ENCODE results near the gene KSR1. TPM values are rescaled to one million over a fixed set of nuclear protein-coding genes. Genes with fewer than 3 reads are reported as not detected.

The KSR1 gene
- total RNA-seq, 1 donor = 6.5 TPM

- no peaks in the 10 kb centered on the region for H3K79me2 ChIP-seq (ENCODE audit: insufficient read depth, low read length)
Measured at GRCh38 chr17:27491713-27492190, 35.5 kb downstream of the KSR1 start.

GRCh38 chr17:27492470-27492869 lies 36.2 kb downstream of the KSR1 start:
- H3K9me3 ChIP-seq (ENCODE audit: low read depth, low read length) = no peaks in the 10 kb centered on the region
- no peak overlapping the region for H3K4me2 ChIP-seq (ENCODE audit: insufficient read depth, low read length)
- H3K27ac ChIP-seq (ENCODE audit: low read depth, low read length) = no peak overlapping the region
- no peak overlapping the region for H3K4me3 ChIP-seq (ENCODE audit: insufficient read depth, low read length)
- H3K4me1 ChIP-seq (ENCODE audit: insufficient read depth, low read length) = peaks cover 3% of the 10 kb centered on the region
- no peaks in the 10 kb centered on the region for H3K36me3 ChIP-seq (ENCODE audit: insufficient read depth, low read length)
- peaks cover 3% of the 10 kb centered on the region for H3K27me3 ChIP-seq (ENCODE audit: insufficient read depth, low read length)
- no peak for DNase-seq (ENCODE audit: insufficient read length, low spot score, missing footprints)
- H2AFZ ChIP-seq (ENCODE audit: low read length) = no peak overlapping the region
- TF ChIP-seq CTCF (IDR thresholded peaks at IDR 0.05; ENCODE audit: extremely low read depth, low read depth, low read length) = no peak
- no peaks in the 10 kb centered on the region for H3K79me2 ChIP-seq (ENCODE audit: insufficient read depth, low read length)
- peaks cover 2% of the 10 kb centered on the region for H4K20me1 ChIP-seq (ENCODE audit: insufficient read depth, low read length)

More at GRCh38 chr17:27491713-27492190, 35.5 kb downstream of the KSR1 start:
- no peak overlapping the region for H3K4me3 ChIP-seq (ENCODE audit: insufficient read depth, low read length)
- TF ChIP-seq CTCF (IDR thresholded peaks at IDR 0.05; ENCODE audit: extremely low read depth, low read depth, low read length) = no peak
- H4K20me1 ChIP-seq (ENCODE audit: insufficient read depth, low read length) = no peaks in the 10 kb centered on the region
- no peak overlapping the region for H2AFZ ChIP-seq (ENCODE audit: low read length)
- H3K36me3 ChIP-seq (ENCODE audit: insufficient read depth, low read length) = no peaks in the 10 kb centered on the region
- H3K27ac ChIP-seq (ENCODE audit: low read depth, low read length) = no peak overlapping the region
- DNase-seq (ENCODE audit: insufficient read length, low spot score, missing footprints) = no peak
- H3K4me1 ChIP-seq (ENCODE audit: insufficient read depth, low read length) = peaks cover 3% of the 10 kb centered on the region
- H3K27me3 ChIP-seq (ENCODE audit: insufficient read depth, low read length) = peaks cover 3% of the 10 kb centered on the region
- no peaks in the 10 kb centered on the region for H3K9me3 ChIP-seq (ENCODE audit: low read depth, low read length)
- H3K4me2 ChIP-seq (ENCODE audit: insufficient read depth, low read length) = no peak overlapping the region

GRCh38 chr17:27493088-27493487 lies 36.8 kb downstream of the KSR1 start:
- H3K27ac ChIP-seq (ENCODE audit: low read depth, low read length) = no peak overlapping the region
- no peak overlapping the region for H3K4me3 ChIP-seq (ENCODE audit: insufficient read depth, low read length)
- H3K9me3 ChIP-seq (ENCODE audit: low read depth, low read length) = no peaks in the 10 kb centered on the region
- TF ChIP-seq CTCF (IDR thresholded peaks at IDR 0.05; ENCODE audit: extremely low read depth, low read depth, low read length) = no peak
- no peak overlapping the region for H2AFZ ChIP-seq (ENCODE audit: low read length)
- no peak for DNase-seq (ENCODE audit: insufficient read length, low spot score, missing footprints)
- H4K20me1 ChIP-seq (ENCODE audit: insufficient read depth, low read length) = peaks cover 2% of the 10 kb centered on the region
- H3K27me3 ChIP-seq (ENCODE audit: insufficient read depth, low read length) = peaks cover 3% of the 10 kb centered on the region
- H3K4me1 ChIP-seq (ENCODE audit: insufficient read depth, low read length) = peaks cover 3% of the 10 kb centered on the region
- no peaks in the 10 kb centered on the region for H3K36me3 ChIP-seq (ENCODE audit: insufficient read depth, low read length)
- no peak overlapping the region for H3K4me2 ChIP-seq (ENCODE audit: insufficient read depth, low read length)
- H3K79me2 ChIP-seq (ENCODE audit: insufficient read depth, low read length) = no peaks in the 10 kb centered on the region

GRCh38 chr17:27494192-27495091 lies 38.2 kb downstream of the KSR1 start:
- Histone ChIP-seq H3K4me1 (ENCODE audit: insufficient read depth, low read length) (peaks cover 3% of the 10 kb centered on the region), H2AFZ (ENCODE audit: low read length) (no peak overlapping the region), H3K9me3 (ENCODE audit: low read depth, low read length) (no peaks in the 10 kb centered on the region), H4K20me1 (ENCODE audit: insufficient read depth, low read length) (peaks cover 2% of the 10 kb centered on the region), H3K4me3 (ENCODE audit: insufficient read depth, low read length) (peak overlapping the region; percentile 39), H3K4me2 (ENCODE audit: insufficient read depth, low read length) (peak overlapping the region; percentile 42), H3K36me3 (ENCODE audit: insufficient read depth, low read length) (no peaks in the 10 kb centered on the region), H3K27ac (ENCODE audit: low read depth, low read length) (no peak overlapping the region), H3K27me3 (ENCODE audit: insufficient read depth, low read length) (peaks cover 3% of the 10 kb centered on the region), H3K79me2 (ENCODE audit: insufficient read depth, low read length) (no peaks in the 10 kb centered on the region)
- peak; percentile 37 for TF ChIP-seq CTCF (IDR thresholded peaks at IDR 0.05; ENCODE audit: extremely low read depth, low read depth, low read length)
- no peak for DNase-seq (ENCODE audit: insufficient read length, low spot score, missing footprints)

Measured in osteoblast (primary cell).